Fibroblast of the conjunctiva (primary cell): ENCODE results near the gene AFF3.

Source experiments
- DNase-seq: peaks from one replicate; pipeline ENCODE4 v3.0.0-alpha.2; 2010; ENCODE audit warnings: low read depth

AFF3 gene

DNA sequence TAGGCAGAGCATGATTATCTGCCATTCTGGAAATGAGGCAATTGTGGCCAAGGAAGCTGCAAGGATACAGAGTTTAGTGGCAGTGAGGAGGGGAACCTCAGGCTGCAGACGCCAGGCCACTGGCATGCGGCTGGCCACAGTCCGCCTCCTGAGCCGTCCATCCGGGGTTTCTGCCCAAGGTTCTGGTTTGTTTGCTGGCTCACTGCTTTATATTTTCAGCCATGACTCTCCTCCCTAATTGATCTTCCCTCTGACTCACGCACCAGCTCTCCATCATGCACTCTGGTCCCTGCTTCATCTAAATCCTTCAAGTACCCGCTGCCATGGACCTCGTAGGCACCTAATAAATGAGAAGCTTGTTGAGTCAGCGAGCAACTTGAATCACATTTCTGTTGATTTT, 544.8 kb downstream of the AFF3 start:
- no peak for DNase-seq

- no peak for DNase-seq
Observed at GRCh38 chr2:99595373-99595772, 547.0 kb downstream of the AFF3 start.

GRCh38 chr2:99593692-99594427, 548.5 kb downstream of the AFF3 start:
- DNase-seq = no peak

DNA sequence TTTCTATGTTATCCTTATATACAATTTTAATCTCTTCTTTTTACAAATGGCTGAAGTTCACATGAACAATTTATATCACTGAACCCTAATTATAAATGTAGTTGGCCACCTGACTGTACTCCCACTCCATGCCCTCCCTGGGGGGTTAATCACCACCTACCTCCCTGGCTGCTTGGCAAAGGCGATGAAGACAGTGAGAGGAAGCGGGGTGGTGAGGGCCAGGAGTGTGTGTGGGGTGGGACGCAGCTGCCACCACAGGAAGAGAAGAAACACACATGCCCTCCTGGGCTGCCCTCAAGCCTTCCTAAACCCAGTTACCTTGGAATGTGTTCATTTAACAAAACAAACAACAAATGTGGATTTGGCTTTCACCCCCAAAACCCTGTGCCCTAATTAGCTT, 565.6 kb downstream of the AFF3 start:
- no peak for DNase-seq

- DNase-seq = no peak
Observed at GRCh38 chr2:99573634-99574251, 568.6 kb downstream of the AFF3 start.

- DNase-seq = peak; percentile 4
Observed at GRCh38 chr2:99572373-99573164, 569.8 kb downstream of the AFF3 start.

GRCh38 chr2:99571954-99572353, 570.4 kb downstream of the AFF3 start:
- no peak for DNase-seq

DNA sequence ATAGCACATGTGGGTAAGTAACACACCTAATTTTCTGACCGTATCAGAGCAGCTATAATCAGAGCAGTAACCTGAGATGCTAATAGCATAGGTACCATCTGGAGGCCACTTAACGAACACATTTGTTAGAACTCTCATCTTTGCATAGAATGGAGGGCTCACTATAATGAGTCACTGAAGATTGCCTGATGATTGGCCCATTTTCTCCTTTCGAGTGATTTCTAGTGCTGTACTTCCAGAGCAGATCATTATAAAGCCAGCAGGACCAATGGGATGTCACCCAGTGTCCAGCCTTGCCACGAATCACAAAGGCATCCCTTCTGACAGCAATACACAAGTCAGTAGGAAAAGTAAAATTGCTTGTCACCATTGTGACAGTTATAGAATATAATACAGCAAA, 570.9 kb downstream of the AFF3 start:
- no peak for DNase-seq

DNA sequence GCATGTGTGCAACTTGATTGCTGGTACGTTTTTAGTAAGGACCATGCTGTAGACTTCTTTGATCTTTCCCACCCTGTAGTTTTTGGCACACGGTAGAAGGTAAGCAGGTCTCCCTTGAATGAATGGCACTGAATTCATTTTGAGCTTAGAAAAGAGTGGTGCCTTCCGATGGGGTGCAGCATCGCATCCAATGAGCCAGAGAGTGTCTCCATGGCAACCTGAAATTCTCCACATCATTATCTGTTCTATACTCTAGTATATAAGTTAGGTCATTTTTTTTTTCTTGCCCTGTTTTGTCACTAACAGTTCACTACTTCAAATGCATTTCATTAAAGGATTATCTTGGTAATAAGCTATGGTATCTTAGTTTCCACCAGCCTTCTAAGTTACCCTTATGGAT, 571.4 kb downstream of the AFF3 start:
- DNase-seq = no peak

DNA sequence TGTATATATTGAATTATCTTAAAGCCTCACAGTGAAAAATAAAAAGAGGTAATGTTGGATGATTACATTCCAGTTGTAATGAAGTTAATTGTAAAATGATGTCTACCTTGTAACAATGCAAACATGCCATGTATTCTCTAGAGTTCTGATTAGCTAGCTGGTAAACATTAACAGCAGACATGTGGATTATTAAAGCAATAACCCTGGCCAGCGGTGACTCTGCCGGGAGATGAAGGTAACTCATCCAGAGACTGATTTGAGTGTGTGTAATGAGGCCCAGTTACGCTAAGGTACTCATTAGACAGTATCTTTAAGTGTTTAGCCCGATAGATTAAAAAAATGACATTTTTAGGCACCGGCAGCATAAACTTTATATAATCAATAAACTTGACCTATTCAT, 573.0 kb downstream of the AFF3 start:
- DNase-seq = no peak

DNA sequence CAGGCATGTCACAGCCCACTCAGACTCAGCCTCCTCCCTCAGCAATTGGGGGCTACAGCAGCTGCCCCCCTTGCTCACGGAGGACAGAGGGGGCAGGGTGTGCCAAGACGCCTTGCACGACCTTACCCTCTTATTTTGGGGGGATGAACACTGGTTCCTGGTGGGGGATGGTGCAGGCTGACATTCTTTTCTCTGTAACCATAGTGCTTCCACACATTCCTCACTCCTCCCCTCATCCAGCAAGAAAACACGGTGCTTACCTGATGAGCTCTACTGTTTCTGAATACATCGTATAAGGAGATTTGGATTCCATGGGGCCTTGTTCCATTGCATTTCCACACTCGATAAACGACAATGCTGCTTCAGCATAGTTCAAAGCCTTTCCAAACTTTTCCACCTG, 577.2 kb downstream of the AFF3 start:
- no peak for DNase-seq

GRCh38 chr2:99562516-99562915, 579.9 kb downstream of the AFF3 start:
- DNase-seq = no peak

- DNase-seq = no peak
Observed at GRCh38 chr2:99561804-99562203, 580.6 kb downstream of the AFF3 start.

- DNase-seq = peak; percentile 41
Observed at GRCh38 chr2:99559075-99559662, 583.2 kb downstream of the AFF3 start.

DNA sequence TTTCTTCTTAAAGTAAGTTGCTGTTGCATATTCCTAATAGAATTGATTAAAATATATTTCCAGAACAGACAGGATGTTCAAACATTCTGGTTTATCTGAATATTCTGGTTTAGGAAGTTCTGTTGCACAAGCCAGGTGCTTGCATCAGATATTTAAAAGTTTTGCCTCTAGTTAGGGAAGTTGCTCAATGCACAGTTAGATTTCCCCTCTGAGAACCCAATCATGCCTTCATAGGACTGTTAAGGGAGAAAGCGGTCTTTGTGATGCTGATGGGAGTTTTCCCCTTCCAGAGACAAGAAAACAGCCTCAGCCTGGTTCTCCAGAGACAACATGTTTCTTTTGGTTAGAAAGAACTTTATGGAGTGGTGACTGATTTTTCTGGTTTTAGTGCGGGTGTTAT, 587.0 kb downstream of the AFF3 start:
- DNase-seq = no peak

DNA sequence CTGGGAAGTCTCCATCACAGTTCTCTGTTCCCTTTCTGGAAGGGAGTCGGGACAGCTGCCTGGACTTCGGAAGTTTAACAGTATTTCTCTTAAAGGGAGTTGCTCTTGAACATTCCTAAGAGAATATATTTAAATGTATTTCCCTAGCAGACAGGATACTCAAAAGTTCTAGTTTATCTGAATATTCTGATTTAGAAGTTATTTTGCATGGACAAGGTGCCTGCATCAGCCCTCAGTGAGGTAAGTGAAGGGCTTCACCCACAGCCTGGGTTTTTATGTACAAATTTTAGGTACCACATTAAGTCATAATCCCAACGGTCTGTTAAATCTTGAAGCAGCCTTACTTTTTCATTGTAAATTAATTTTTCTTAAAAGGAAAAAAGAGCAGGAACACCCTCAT, 587.5 kb downstream of the AFF3 start:
- no peak for DNase-seq

DNA sequence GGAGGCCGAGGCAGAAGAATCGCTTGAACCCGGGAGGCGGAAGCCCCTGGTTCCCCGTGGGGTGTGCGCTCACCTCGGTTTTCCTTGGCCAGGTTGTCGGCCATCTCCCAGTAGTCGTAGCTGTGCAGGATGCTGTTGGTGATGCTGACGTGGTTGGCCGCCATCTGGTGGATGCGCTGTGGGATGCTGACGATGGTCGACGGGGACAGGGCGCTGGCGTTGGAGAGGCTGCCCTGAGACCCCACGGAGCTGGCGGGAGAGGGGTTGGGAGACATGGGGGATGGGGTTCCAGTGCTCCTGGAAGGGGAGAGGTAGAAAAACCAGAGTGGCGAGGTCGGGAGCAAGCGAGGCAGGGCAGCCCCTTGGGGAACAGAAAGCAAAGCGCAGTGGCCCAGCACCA, 588.2 kb downstream of the AFF3 start:
- DNase-seq = no peak

- no peak for DNase-seq
Observed at GRCh38 chr2:99552529-99552928, 589.9 kb downstream of the AFF3 start.

DNA sequence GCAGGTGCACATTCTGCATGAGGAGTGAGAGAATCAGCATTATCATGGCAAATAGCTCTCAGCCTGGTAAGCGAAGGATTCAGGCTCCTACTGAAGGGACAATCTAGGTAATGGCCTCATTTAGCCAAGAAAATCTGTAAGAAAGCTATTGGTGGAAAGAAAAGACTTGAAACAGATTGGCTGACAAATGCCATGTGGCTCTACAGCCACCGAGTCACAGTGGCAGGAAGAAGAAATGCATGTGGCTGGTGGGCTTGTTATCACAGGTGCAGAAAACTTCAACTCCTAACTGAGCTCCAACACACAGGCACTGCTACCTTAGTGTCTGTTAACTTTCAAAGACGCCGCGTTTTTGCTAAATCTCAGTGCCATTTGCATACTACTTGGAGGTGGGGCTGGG, 592.0 kb downstream of the AFF3 start:
- DNase-seq = no peak

DNA sequence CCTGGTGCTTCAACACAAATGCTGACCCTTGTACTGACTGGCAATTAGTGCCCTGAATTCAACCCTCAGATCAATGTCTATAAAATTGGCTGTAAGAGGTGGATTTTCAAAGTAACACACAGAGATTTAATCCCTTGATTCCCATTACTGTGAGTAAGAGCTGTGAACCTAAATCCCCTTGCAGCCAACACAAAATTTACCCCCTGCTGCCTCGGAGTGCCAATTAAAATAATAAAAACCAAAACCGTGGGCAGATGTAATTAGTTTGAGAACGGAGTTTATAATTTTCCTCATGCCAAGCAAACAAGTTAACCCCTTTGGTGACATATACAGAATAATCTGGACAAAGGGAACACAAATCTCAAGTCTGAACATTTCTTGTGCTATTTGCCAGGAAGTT, 596.8 kb downstream of the AFF3 start:
- DNase-seq = no peak

- DNase-seq = no peak
Observed at GRCh38 chr2:99545066-99545465, 597.3 kb downstream of the AFF3 start.

GRCh38 chr2:99544608-99545007, 597.8 kb downstream of the AFF3 start:
- no peak for DNase-seq

- no peak for DNase-seq
Observed at GRCh38 chr2:99543247-99543646, 599.1 kb downstream of the AFF3 start.
